ENCODE measurements around the gene FBXW4.
"Not testable (repeated sequence)": the region's sequence is repeated elsewhere in the genome, so short reads cannot be mapped to it uniquely, and the experiment has no call there.

Gene FBXW4

DNA sequence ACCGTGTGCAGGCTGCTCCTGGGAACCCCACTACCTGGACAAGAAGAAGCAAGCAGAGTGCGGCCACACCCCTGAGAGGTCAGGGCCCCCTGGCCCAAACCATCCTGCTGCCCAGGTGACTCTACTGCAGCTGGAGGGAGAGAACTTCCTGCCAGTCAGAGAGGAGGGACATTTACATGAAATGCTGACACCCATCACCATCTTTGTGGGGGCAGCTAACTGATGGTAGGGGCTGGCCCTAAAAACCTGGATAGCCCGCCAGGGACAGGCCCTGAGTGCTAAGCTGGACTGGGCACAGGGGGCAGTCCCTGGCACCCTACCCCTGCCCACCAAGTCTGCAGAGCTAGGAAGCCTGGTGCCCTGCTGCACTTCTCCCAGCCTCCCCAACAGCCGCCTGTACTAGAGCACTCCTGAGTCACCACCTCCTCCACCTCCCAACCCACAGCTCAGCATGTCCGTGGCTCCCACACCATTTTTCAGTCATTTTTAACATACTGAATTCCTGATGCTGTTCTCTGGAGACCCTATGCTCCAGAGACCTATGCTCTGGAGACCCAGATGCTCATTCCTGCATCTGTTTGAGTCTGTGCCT, 79.3 kb downstream of the FBXW4 start:
- no peak for DNase-seq

GRCh38 chr10:101614663-101615524, 80.1 kb downstream of the FBXW4 start:
- DNase-seq = no peak

GRCh38 chr10:101613646-101614045, 81.3 kb downstream of the FBXW4 start:
- DNase-seq = no peak

GRCh38 chr10:101612872-101613271, 82.1 kb downstream of the FBXW4 start:
- DNase-seq = no peak

DNA sequence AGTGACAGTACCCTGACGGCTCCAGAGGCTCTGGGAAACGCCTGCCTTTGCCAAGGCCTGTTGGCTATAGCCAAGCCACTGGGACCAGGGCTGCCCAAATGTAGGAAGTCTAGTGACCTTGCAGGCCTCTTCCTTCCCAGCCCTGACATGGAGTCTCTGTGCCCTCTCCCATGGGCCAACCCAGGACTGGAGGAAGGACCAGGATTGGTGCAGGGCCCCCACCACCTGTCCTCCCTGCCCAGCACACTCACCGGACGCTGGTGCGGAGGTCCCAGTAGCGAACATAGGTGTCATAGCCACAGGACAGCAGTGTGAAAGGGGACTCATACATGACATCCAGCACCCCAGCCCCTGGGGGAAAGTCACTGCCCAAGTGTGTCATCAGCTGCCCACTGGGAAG, 82.9 kb downstream of the FBXW4 start:
- no peak for DNase-seq

GRCh38 chr10:101611096-101611905, 83.7 kb downstream of the FBXW4 start:
- no peak for DNase-seq

- no peak for DNase-seq
Observed at GRCh38 chr10:101609481-101609880, 85.5 kb downstream of the FBXW4 start.

GRCh38 chr10:101607124-101607523, 87.8 kb downstream of the FBXW4 start:
- DNase-seq = no peak

GRCh38 chr10:101602761-101603398, 92.1 kb downstream of the FBXW4 start:
- DNase-seq = peak; percentile 31 to 52

- no peak for DNase-seq
Observed at GRCh38 chr10:101601541-101601940, 93.4 kb downstream of the FBXW4 start.

- DNase-seq = no peak
Observed at GRCh38 chr10:101597091-101597900, 97.7 kb downstream of the FBXW4 start.

GRCh38 chr10:101595591-101596433, 99.2 kb downstream of the FBXW4 start:
- no peak for DNase-seq

DNA sequence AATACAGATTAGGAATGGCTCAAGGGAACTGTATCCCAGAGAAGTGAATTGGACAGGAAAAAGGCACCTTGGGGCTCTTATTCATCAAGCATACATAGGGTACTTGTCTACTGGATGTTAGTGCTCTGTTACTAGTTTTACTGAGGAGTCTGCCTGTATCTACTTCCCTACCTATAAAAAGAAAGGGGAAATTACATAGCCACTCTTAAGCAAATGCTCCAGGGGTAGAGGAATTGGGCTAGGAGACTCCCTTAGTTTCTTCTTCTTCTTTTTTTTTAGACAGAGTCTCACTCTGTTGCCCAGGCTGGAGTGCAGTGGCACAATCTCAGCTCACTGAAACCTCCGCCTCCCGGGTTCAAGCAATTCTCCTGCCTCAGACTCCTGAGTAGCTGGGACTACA, 101.6 kb downstream of the FBXW4 start:
- DNase-seq = not testable (repeated sequence)

DNA sequence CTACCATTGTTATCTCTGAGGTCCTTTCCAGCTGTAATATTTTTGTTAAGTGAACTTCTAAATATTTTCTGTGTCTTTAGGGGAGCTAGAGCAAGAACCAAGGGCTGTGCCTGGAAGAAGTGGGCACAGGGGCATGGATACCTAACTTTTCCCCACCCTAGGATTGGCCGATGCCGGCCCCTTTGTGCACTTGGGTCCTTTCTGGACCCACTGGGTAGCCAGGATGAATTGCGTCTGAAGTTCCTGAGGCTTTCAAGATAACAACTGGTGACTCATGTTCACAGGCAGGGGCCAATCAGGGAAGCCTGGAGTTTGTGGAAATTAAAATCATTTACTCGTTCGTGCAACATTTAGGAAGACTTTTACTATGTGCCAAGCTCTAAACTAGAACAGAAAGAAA, 106.1 kb downstream of the FBXW4 start:
- no peak for DNase-seq

DNA sequence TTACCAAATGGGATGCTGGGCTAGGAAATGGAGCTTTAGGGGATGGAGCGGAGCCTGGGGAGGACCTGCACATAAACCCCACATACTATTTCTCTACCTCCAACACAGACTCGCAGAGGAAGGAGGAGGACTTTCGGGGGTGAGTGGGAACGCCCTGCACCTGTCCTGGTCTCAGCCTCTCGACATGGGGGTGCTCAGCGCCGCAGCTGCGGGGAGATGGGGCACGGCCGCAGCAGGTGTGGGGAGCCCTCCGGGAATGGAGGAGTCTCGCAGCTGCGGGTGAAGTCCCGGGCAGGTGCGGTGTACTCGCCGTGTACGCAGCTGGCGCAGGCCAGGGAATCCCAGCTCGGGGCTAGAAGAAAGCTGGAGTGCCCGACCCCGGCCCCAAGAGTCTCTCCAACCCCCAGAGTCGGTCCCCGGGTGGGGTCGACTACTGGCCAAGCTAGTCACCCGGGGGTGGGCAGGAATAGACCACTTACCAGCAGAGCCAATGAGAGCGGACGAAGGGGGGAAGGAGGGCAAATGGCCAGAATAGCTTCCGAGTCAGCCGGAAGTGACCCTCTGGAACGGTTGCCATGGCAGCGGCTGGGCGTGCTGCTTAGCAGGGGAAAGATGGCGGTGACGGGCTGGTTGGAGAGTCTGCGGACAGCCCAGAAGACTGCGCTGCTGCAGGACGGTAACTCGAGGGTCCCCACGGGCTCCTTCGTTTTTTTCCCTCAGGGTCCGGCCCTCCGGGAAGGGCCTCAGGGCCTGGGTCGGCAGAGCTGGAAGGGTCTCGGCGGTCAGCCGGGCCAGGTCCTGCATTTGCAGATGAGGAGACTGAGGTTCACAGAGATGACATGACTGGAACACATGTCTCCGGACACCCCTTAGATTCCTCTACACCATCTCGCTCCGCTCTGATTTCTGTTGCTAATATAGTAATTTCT, 107.0 kb downstream of the FBXW4 start, which contains the start of the genes DPCD and POLL:
Gene DPCD (plus strand): TSS at position 597 of the 929 bp plus-strand sequence. CDS start 16 bp downstream, at position 613.
Gene POLL (minus strand): TSS at position 533 of the 929 bp plus-strand sequence. CDS start 897 bp downstream, outside the sequence.
- peak; percentile 85 to 88 for DNase-seq

DNA sequence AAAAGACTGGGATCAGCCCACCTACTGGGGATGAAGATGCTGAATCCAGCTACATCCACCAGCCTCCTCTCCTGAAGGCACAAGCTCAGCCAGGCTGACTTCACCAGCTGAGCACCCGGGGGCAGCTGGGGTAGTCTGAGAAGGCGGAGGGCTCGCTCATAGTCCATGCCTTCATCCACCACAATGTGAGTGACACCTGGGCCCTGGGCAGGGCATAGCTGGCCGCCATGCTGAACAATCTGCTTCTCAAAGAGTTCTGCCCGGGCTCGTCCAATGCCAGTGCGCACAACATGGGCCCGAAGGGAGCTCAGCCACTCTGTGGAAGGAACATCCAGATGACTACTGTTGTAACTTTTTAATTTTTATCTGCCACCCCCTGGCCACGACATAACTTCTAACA, 109.1 kb downstream of the FBXW4 start:
- no peak for DNase-seq

GRCh38 chr10:101580486-101581399, 114.2 kb downstream of the FBXW4 start:
- no peak for DNase-seq

DNA sequence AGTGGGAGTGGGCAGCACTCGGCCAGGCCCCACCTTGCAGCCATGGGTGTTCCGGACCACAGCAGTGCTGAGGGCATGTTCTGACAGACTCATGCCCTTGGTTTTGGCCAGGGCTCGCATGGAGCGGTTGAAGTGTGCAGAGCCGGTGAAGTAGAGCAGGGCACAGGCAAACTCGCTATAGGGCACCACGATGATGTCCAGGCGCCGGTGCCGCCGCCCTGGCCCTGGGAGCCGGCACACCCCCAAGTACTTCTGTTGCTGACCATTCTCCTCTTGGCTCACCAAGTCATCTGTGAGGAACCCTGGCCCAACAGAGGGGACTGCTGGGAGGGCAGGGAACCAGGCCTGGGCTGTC, 115.5 kb downstream of the FBXW4 start:
- DNase-seq = no peak
